Breast epithelium (tissue), 3 donors: ENCODE measurements around the gene PLIN3.

Experiments used
- CTCF ChIP-seq, 3 donors: fragments of 450-650 bp; IDR thresholded peaks; one replicate each; pipeline ENCODE4 v1.5.1; 2016 to 2017; ENCODE audit warnings: antibody characterized with exemption in 3 of 3, mild to moderate bottlenecking in 3 of 3, moderate library complexity in 3 of 3
- POLR2A ChIP-seq: fragments of 450-650 bp; IDR thresholded peaks from one replicate; pipeline ENCODE4 v1.6.1; 2016; ENCODE audit warnings: antibody characterized with exemption, mild to moderate bottlenecking, moderate library complexity
- POLR2AphosphoS5 ChIP-seq, 3 donors: sonication (generic); formaldehyde crosslinking; IDR thresholded peaks; one replicate each; pipeline ENCODE4 v1.6.1; 2017; ENCODE audit warnings: antibody characterized with exemption in 3 of 3

GRCh38 chr19:4823577-4823976 is 43.9 kb downstream of the PLIN3 start:
- TF ChIP-seq CTCF (IDR thresholded peaks at IDR 0.05) (no peak), POLR2A (no peak), POLR2AphosphoS5 (IDR thresholded peaks at IDR 0.05) (no peak)
